ENCODE data around the gene AMPD1.

The AMPD1 gene

GRCh38 chr1:114694540-114695310 is 621 bp downstream of the AMPD1 start:
- no peak for DNase-seq

GRCh38 chr1:114692947-114693346 is 2.4 kb downstream of the AMPD1 start:
- DNase-seq = no peak

GRCh38 chr1:114691061-114691460 is 4.3 kb downstream of the AMPD1 start:
- no peak for DNase-seq

GRCh38 chr1:114690148-114690547 is 5.2 kb downstream of the AMPD1 start:
- DNase-seq = no peak

DNA sequence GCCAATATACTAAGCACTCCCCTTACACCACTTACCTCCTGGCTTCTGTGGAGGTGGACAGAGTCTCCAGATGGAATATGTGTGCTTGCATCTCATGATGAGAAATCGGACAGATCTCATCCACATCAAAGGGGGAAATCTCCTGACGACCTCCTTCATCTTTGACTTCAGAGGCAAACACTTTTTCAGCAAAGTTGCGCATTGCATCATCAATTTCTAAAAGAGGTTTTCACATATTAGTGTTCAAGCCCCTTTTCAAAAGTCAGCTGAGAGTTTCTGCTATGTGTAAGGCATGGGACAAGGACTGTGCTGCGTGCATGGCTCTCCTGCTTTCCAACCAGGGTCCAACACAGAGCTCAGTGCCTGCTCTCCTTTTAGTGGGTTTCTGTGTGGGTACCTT is 6.8 kb downstream of the AMPD1 start:
- DNase-seq = no peak

DNA sequence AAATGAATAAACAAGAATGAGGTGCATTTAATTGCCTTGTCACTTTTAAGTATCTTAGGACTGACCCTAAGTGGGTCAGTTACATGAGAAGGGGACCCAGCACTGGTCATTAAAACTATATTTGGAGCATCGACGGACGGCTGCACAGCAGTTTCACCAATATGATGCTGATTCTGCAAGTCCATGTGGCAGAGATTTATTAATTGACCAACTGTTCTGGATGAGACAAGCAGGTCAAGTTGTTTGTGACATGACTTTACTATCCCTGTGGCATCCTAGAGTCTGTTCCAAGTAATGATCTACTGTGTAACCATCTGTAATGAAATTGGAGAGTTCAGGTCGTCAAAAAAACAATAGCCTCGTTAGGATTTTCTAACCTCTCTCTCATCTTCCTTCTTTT is 9.5 kb downstream of the AMPD1 start:
- no peak for DNase-seq

DNA sequence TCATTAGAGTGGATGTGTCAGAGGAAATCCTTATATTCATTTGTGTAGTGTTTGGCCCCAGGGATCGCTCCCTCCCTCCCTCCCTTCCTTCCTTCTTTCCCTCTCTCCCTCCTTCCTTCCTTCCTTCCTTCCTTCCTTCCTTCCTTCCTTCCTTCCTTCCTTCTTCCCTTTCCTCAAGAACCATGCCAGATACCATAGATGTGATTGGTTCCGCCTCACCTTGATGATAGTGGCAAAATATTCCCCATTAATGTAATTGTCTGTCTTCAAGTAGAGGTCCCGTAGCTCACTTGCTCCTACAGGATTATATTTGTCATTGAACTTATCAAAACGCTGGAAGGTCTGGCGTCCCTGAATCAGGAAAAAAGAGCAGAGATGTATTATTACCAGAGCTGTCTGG is 17.7 kb downstream of the AMPD1 start:
- no peak for DNase-seq

DNA sequence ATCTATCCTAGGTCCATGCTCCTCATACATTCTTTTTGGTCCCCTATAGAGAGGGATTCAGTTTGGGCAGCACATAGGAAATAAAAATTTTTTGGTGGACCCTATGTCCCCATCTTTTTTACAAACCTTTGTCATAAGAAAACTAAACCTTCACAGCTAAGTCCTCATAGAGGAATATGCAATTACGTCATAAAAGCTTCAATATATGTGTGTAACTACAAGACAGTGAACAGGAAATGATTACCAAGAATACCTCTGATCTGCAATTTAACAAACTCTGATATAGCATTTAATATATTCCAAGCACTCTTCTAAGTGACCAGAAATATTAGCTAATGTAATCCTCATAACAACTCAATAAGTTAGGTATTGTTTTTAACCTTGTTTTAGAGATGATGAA is 19.2 kb downstream of the AMPD1 start:
- DNase-seq = no peak

DNA sequence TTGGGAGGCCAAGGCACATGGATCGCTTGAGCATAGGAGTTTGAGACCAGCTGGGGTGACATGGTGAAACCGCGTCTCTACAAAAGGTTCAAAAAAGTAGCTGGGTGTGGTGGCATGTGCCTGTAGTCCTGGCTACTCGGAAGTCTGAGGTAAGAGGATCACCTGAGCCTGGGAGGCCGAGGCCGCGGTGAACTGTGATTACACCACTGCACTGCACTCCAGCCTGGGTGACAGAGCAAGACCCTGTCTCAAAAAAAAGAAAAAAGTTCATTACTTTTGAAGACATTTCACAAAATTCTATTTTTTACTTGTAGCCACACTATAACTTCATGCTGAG is 23.4 kb downstream of the AMPD1 start:
- no peak for DNase-seq

DNA sequence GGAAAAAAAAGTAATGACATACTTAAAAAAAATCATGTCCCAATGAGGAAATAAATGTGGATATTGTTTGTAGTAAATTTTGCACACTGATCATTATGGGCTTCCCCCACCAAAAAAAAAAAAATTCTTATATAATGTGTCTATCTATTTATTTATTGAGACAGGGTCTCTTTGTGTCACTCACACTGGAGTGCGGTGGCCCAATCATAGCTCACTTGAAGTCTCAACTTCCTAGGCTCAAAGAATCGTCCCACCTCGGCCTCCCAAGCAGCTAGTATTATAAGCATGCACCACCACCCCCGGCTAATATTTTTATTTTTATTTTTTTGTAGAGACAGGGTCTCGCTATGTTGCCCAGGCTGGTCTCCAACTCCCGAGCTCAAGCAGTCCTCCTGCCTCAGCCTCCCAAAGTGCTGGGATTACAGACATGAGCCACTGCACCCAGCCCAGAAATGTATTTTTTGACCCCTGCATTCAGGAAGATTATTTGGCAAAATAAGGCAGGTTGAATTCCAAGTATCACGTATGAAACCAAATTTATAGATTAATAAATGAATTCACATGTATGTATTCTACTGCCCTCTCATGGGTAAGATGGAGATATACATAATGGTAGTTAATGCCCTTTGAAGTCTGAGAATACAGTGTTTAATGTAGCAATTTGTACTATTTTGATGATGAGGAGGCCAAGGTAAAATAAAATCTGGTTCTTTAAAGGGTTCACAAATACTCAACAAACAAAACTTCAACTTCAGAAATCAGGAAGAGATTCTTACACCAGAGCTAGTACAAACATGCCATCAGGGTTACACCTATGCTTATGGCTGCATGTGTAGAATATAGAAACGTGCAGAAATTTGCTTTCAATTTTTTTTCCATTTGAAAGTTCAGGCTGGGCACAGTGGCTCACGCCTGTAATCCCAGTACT is 24.1 kb downstream of the AMPD1 start:
- DNase-seq = peak; percentile 6

DNA sequence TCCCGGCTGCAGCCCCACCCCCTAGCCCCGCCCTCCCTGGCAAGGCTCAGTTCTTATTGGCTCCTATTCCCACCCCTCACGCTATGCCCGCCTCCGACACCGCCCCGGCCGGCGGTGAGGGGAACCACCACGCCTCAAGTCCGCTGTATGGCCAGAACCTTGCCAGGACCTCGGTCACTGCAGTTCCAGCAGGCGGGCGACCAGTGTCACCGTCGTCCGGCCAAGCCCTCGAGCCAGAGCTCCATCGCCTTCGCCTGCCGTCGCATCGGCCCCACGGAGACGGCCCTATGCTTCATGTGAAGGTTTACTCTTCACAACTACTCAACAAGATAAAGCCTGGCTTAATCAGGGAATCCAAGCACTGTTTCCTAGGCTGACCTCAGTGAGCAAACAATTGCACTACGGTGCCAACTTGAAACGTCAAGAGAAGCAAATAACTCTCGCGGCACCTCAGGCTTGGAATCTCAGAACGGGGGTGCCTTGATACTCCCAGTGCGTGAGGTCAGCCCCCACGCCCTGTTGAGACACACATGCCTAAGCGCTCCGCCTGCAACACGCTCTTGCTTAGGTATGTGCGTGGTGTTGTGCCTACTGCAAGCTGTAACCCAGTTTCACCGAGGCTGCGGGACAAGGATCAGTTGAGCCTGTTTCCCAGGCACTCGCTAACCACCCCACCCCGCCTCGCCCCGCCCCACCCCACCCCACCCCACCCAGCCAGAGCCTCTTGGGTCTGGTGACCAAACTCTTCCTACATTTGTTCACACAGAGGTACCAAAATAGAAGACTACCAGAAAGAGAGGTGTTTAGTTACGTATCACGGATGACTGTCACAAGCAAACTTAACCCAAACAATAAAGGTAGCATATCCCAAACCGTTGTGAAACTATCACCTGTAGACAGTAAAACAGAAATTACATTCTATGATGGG is 25.0 kb downstream of the AMPD1 start:
- peak; percentile 87 for DNase-seq

- no peak for DNase-seq
Observed at GRCh38 chr1:114669562-114670082, 25.7 kb downstream of the AMPD1 start, which contains the start of gene DENND2C. Gene DENND2C (minus strand): TSS chr1:114670049. CDS start chr1:114625984, 44,065 bp downstream.

DNA sequence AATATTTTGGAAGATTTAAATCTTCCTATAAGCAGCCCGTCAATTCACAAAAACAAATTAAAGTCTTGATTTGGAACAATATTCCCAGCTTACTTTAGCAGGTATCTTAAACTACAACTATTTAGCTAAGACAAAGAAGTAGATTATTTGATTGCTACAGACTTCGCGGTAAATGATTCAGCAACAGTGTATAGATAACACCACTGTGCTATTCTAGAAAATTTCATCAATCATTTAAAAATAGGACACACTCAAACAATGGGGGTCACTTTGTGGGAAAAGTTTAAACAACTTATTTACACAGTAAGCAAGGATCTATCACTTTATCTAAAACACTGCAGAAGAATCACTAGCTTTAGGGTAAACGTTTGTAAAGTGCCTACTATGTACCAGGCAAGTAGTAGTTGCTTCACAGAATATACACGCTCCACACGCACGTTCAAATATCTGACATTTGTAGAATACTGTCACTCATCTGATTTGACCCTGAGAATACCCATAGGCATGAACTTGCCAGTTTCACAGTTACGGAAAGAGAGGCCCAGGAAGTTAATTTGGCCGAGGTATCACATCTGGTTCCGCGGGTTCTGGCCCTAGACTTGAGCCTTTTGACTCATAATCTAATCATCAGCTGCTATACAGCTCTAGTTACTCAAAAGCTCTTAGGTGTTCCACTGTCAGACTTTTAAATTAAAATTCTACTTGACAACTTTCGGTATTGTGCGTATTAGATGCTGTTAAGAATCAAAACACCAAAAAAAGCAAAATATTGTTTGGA is 26.4 kb downstream of the AMPD1 start:
- DNase-seq = peak; percentile 5

GRCh38 chr1:114668373-114668772 is 27.0 kb downstream of the AMPD1 start:
- no peak for DNase-seq

DNA sequence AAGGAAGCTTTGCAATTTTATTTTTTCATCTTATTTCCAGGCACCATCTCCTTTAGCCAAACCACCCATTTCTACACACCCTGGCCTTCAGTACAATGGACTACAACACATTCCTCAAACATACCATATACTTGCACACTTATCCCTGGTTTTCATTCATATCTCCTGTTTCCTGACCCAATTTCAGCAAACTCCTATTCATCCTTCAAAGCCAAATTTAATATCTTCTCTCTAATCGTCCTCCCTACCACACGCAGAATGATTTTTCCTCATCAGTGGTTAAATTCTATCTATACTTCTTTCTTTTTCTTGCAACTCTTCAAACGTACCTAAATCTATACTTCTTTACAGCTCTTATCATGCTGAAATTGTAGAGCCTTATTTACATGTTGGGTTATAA is 28.4 kb downstream of the AMPD1 start:
- DNase-seq = no peak

GRCh38 chr1:114660238-114660637 is 35.1 kb downstream of the AMPD1 start:
- DNase-seq = no peak

DNA sequence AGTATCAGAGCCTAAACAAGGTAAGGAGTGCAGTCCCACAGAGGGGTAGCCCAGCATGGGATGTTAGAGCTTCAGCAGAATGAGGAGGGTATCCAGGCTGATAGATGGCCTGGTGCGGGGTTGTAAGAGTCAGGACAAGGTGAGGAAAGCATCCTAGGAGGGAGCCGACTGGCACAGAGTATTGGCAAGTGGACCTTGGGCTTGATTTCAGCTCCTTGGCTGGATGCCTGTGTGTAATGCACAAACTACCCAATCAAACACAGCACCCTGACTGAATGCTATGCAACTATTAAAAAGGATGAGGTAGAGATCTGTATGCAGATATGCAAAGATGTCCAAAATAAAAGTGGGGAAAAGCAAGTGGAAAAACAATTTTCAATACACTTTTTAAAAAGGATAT is 43.5 kb downstream of the AMPD1 start:
- DNase-seq = no peak

- no peak for DNase-seq
Observed at GRCh38 chr1:114648503-114648902, 46.8 kb downstream of the AMPD1 start.

DNA sequence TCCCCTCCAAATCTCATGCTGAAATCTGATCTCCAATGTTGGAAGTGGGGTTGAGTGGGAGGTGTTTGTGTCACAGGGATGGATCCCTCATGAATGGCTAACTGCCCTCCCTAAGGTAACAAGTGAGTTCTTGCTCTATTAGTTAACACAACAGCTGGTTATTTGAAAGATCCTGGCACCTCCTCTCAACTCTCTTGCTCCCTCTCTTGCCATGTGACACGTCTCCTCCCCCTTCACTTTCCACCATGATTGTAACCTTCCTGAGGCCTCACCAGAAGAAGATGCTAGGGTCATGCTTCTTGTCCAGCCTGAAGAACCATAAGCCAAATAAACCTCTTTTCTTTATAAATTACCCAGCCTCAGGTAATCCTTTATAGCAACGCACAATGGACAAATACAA is 54.0 kb downstream of the AMPD1 start:
- no peak for DNase-seq

- no peak for DNase-seq
Observed at GRCh38 chr1:114638910-114639309, 56.4 kb downstream of the AMPD1 start.

GRCh38 chr1:114632427-114632826 is 62.9 kb downstream of the AMPD1 start:
- no peak for DNase-seq

GRCh38 chr1:114627107-114627506 is 68.2 kb downstream of the AMPD1 start:
- no peak for DNase-seq
